Kidney capillary endothelial cell (primary cell): ENCODE results near the gene EFNA3.

Experiments
- DNase-seq: peaks from one replicate; pipeline ENCODE4 v3.0.0-alpha.2; 2018; ENCODE audit warnings: low spot score

Gene EFNA3

DNA sequence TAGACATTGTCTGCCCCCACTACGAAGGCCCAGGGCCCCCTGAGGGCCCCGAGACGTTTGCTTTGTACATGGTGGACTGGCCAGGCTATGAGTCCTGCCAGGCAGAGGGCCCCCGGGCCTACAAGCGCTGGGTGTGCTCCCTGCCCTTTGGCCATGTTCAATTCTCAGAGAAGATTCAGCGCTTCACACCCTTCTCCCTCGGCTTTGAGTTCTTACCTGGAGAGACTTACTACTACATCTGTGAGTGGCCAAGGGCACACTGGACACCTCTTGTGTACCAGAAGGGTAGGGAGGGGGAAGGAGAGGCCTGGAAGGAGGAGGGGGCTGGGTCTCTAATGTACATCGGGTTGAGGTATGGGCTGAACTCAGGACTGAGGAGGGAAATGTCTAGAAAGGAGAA lies 11.9 kb upstream of the EFNA3 start:
- no peak for DNase-seq

DNA sequence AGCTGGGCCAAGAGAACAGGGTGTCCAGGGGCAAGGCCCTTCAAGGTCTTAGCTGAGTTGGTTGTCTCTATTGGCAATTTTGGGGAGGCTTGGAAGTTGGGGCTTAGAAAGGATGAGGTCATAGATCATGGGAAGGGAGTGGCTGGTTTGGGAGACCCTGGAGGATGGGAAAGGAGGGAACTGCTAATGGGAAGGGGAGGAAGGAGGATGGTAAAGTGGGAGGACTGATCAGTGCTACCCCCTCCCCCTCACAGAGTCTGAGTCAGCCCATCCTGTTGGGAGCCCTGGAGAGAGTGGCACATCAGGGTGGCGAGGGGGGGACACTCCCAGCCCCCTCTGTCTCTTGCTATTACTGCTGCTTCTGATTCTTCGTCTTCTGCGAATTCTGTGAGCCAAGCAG lies 10.0 kb upstream of the EFNA3 start:
- no peak for DNase-seq

DNA sequence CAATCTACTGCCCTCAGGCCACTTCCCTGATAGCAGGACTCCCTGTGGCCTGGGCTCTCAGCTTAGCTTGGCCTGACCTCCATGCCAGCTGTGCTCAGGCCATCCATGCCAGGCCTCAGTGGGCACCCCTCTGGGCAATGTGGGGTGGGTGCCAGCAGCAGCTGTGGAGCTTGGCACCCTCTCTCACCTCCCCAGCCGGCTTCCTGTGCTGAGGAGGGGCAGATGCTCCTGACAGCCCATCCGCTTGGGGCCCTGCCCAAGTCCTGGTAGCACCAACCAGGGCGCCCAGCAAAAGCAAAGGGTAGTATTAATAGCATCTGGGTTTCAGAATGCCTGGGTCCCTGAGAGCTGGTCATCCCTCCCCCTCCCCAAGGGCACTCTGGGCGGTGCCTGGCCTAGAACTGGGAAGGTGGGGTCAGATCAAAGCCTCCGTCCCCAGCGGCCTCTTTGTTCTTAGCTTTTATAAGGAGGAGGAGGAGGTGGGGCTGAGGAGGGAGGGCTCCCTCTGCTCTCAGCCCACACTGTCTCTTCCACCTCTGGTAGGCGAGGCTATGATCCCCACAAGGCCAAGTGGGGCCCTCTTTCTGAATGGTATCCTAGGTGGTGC lies 9.0 kb upstream of the EFNA3 start:
- DNase-seq = no peak

DNA sequence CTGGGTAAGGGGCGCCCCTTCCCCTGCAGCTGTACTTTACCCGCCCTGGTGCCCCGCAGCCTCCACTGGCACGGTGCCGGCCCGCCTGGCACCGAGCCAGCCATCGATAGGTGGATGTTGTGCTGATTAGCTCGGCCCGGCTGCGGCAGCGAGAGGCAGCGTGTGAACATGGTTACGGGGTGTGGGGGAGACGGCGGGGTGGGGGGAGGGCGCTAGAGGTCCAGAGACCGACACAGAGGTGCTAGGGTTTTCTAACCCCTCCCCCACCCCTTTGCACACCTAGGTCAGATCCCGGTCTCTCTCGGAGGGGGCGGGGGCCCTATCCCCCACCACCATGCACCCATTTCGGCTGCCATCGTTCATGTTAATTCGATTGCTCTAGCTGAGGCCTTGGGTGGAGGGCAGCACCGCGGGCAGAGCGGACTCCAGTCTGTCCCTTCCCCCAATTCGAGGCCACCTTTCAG lies 8.4 kb upstream of the EFNA3 start:
- DNase-seq = no peak

DNA sequence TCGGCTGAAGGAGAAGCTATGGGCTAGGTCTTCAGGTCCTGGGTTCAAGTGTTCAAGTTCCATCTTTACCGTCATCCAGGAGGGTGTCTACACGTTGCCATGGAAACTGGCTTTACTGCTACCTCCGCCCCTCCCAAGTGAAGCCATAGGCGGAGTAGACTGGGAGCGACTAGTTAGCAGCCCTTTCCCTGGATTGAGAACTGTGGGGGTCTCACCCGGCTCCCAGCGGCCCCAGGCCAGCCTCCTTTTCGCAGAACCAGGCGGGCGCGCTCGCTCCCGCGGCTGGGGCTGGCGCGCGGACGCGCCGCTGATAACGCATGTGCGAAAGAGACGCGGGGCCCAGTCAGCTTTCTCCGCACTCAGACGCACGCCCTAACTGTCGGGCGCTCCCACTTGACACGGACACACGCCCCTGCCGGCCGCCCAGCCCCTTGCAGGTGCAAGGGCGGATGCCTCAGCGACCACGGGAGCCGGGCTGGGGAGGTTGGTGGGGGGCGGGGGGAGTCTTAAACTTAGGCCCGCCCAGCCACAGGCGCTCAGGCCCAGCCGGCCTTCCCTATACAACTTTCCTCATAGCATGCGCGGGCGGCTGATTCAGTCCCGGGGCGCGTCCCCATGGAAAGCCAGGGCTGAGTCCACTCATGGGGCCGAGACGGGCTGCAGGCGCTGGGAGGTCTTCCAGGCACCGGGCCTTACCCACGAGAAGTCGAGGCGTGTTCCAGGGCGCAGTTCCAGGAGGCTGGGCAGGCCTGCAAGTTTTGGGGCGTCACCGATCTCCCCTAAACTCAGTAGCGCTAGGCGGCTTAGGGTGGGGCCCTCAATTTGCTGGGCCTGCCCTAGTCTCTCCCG lies 7.7 kb upstream of the EFNA3 start:
- peak; percentile 57 for DNase-seq

DNA sequence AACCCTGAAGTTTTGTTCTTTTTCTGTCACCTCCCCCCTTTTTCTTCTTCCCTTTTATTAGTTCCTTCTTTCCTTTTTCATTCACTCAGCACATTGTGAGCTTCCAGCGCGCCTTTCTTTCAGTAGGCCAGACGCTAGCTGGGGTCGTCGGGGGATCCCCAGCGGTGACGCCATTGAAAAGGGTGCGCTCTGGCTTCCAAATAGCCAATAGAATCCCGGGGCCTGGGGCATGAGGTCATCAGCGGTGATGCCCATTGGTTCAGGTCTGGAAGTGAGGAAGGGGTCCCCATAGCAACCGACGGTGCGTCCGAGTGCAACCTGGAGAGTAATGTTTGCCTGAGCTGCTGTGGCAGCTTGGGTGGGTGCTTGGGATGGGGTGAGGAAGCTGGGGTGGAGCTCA lies 6.9 kb upstream of the EFNA3 start:
- no peak for DNase-seq

DNA sequence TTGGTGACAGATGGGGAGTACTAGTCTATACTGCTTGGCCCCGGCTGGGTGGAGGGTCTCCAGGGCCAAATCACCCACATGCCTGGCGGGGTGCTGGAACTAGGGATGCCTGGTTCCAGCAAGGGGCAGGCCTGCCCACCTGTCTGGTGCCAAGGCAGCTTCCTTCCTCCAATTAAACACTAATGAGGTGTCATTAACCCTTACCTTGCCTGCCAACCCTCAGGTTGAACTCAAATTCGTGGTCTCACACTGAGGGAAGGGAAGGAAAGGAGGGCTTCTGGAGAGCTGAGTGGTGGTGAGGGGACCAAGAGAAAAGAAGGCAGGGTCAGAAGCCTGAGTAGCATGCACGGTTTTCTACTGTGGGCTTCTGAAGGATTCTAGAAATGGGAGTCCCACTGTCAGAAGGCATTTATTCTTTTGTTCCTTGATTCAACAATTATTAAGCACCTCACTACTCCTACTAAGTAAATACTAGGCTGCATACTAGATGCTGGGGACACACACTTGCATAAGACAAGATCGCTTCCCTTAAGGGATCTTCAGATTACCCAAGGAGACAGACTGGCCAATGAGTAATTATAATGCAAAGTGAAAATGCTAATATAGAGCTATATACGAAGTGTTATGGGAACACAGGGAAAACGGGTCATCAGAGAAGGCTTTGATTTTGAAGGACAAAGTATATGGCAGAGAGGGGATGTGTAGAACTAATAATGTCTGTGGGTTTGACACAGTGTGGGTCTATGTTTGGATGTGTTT lies 5.9 kb upstream of the EFNA3 start:
- no peak for DNase-seq

DNA sequence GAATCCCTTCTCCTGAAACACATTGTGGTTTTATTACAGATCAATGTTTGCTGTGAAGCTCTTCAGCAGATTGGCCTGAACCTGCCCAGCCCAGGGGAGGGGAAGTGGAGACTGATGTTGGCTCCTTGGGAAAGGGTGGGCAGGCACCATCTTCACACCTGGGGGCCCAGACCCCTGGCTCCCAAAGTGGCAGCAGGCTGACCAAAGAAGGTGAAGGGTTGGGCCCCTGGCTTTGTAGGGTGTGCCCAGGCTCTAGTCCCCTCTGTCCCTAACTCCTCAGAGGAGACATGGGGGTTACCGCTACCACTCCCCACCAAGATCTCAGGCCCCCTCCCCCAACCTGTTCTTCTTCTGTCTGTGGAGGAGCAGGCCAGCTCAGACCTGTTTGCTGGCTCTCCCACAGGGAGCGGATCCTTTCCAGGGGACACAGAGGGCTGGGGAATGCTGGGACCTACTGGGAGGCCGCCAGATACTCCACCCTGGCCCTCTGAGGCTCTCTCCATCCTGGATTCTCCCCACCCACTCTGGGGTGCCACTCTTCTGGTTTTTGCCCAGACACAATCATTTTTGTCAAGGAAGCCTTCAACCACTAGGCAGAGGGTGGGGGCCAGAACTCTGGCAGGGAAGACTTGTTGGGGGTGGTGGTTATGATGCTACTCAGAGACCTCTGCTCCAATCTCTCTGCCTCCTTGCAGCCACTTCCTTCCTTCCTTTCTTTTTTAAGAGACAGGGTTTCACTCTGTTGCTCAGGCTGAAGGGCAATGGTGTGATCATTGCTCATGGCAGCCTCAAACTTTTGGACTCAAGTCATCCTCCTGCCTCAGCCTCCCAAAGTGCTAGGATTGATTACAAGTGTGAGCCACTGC lies 5.0 kb upstream of the EFNA3 start:
- no peak for DNase-seq

DNA sequence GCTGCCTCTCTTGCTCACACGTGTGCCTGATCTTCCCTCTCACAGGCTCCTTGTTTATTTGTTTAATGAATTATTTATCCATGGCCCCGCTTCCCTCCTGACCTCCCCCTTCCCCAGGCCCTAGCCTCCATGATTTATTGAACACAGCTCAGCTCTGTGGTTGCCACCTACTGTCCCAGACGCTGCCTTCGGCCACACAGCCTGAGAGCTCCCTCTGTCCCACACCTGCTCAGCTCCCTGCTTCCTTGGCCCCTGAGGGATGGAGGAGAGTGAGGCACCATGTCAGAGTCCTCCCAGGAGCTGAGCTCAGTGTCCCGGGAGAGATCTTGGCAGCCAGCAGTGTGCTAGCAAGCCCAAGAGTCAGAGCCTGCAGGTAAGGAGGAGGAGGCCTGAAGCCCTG lies 3.1 kb upstream of the EFNA3 start:
- no peak for DNase-seq

DNA sequence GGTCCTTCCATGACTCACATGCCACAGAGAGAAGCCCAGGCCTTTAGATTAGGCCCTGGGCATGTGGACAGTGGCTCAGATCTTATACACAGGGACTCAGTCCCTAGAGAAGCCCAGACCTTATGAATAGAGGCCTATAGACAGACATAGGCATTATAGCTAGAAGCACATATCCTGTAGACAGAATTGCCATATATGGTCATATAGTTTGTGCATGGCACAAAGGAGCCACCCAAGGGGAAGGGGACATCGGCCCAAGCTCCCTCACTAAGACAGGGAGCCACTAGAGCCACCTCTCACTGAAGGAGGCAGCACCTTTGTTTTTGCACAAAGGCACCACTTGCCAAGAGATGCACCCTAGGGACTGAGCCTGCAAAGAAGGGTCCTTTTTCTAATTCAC lies 2.3 kb upstream of the EFNA3 start:
- no peak for DNase-seq

DNA sequence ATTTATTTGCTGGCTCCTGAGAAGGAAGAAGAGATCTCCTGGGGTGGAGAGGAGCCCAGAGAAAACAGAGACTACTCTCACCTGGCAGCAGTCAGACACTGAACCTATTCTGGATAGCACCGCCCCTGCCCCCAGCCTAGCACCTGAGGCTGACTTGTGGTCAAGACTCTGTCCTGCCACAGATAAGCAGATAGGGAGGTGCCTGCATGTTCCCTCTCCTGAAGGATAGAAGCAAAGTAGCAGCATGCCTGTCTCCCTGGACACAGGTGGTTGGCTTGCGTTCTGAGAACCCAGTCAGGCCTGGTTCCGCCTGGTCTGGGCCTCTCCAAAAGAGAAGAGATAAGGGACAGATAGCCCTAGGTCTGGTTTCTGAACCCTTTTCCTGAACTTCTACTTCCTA lies 1.3 kb upstream of the EFNA3 start:
- no peak for DNase-seq

DNA sequence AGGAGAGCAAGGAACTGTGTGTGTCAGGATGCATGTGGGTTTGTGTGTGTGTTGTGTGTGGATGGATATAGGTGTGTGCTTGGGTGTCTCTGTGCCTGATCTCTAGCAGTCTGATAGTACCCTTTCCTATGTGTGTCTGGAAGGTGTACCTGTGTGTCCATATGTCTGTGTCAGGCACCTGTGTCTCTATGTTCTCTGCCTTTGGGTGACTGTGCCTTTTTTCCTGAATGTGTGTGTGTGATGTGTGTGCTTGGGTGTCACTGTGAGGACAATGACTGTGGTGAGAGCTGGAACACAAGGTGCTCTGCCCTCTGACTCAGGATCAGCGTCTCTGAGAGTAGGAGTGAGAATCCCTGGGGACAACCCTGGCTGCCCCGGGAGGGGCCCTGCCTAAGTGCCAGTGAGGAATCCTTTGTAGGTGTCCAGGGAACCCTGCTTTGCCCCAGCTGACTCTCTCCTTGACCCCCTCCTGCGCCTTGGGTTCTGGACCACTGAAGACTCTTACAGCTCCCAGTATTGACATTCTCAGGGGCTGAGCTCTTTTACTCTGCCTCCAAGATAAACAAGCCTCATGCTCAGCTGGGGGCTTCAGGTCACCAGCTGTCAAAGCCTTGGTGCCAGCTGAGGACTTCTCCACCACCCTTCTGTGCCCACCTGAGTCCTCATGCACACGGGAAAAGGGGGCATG lies 735 bp upstream of the EFNA3 start:
- DNase-seq = no peak

DNA sequence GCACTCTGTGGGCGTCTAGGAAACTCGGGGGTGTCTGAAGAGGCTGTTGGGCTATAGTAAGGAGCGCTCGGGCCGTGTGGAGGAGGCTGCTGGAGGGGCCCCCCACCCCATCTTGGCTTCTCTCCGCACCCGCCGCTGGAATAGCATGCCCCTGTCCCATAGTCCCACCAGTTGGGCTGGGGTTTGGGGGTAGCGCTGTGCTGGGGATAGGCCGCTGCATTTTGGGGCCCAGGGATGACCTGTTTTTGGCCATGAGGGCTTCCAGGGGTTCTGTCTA lies 511 bp downstream of the EFNA3 start:
- DNase-seq = no peak

DNA sequence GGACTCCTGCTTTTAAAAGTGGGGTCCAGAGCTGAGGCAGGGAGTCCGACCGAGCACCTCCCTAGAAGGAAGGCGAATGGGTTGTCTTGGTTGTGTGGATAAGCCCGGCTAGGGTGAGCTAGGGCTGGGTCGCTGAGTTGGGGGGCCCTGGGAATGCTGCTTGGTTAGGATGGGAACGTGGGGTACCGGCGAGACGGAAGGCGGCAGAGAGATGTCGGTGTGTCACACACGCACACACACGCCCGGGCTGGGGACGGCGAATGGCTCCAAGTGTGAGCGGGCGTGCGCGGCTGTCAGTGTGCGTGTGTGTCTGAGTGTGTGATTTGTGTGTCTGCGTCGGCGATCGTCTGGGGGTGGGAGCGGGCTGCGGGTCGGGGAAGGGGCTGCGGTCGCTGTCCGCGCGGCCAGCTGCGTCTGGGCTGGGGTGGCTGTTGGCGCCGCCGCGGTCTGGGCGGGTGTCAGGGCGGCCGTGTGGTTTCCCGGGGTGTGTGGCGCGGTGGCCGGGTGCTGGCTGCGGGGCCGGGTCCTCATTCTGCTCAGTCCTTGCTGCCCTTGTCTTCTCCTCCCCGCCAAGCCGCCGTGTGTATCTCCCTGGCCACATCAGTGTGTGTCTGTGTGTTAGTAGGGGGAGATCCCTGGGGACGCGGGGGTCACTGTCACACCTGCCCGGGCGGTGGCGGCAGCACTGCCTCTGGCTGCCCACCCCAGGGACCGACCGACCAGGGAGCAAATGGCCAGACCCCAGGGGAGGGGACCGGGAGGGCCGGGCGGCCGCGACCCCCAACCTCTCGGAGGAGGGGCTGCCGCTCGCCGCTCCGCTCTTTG lies 1.1 kb downstream of the EFNA3 start:
- no peak for DNase-seq

DNA sequence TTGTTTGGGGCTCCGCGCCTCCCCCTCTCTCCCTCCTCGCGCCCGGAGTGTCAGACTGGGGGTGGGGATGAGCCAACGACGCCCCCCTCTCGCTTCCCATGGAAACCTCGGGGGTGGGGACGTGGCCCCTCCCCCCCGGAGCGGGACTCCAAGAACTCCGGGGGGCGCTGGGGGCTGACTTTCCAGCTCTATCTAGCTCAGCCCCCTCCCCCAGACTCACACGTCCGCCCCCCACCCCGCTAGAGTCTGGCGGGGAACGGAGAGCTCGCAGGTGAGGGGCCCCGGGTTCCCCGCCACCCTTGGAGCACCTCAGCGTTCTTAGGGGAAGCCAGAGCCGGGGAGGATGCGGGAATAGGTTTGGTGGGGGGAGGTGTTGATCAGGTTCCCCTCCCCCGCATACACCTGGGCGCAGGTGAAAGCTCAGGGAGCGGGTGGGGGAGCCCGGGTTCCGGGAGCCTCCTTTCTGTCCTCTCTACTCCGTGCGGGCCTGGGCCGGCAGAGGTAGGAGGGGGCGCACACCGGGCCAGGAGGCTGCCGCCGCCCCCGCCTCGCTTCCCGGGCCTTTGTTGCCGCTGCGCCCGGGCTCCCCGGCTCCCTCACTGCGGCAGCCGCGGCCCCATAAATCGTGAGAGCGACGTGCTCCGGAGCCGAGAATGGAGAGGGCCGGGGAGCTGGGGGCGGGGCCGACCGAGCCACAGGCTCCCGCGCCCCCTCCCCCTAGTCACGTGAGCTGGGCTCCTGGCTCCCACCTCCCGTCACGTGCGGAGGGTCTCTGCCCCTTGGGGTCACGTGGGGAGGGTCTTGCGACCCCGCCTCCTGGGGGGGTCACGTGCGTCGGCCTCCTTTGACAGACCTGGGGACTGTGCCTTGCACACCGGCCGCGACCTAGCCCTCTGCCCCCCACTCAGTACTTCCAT lies 1.9 kb downstream of the EFNA3 start:
- no peak for DNase-seq

DNA sequence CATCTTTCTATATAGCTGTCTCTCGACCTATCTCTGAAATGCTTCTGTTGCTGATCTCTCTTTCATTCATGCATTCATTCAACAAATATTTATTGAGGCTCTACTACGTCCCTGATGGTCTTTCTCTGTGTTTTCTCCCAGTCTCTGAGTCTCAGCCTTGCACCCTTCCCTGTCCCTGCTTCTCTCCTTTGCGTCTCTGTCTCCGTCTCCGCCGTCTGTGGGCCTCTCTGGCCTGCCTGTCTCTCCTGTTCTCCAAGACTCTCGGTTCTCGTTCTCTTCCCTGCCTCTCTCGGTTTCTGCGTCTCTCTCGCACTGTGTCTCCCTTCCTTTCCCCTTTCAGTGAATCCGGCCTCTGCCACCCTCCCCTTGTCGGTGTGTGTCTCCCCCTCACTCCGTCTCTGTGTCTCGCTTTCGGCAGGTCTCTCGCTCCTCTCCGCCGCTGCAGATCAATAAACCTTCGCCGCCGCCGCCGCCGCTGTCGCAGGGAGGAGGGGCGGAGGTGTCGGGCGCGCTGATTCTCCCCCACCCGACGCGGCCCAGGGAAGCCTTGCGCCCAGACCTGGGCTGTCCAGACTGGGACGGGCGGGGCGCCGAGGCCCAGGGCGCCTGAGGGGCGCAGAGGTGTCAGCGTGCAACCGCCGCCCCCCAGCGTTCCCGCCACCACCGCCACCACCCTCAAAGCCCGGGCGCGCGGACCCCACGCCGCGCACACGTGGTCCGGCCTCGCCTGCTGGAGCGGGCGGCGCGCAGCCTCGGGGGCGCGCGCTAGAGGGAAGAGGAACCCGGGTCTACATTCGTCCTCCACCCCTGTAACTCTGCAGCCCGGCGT lies 3.0 kb downstream of the EFNA3 start:
- DNase-seq = no peak

DNA sequence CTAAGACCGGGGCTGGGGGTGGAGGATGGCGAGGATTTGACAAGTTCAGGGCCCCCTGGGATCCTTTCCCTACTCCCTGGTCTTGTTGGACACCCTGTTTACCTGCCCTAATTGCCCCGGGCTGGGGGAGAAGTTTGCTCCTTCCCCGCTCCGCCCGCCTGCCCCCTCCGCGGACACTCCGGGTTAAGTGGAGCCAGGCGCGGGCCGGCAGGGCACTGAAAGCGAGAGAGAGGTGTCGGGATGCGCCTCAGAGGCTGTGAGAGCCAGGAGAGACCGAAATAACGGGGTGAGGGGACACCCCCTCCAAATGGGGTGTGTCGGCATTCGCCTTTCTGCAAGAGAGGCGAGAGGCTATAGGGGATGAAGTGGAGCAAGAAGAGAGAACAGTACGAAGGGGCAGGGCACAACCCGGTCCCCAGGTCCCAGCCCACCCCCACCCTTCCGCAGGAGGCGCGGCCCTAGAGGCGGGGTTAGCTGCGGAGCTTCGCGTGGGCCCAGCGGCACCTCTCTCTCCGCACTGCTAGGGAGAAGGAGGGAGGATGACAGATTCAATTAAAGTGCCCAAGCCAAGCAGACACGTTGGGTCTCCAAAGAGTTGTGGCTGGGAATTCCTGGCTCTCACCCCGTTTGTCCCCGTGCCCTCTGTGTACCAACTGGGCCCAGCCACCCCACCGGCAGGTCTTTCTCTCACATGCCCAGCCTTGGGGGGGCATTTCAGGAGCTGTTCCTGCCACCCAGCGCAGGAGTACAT lies 3.8 kb downstream of the EFNA3 start:
- DNase-seq = no peak

DNA sequence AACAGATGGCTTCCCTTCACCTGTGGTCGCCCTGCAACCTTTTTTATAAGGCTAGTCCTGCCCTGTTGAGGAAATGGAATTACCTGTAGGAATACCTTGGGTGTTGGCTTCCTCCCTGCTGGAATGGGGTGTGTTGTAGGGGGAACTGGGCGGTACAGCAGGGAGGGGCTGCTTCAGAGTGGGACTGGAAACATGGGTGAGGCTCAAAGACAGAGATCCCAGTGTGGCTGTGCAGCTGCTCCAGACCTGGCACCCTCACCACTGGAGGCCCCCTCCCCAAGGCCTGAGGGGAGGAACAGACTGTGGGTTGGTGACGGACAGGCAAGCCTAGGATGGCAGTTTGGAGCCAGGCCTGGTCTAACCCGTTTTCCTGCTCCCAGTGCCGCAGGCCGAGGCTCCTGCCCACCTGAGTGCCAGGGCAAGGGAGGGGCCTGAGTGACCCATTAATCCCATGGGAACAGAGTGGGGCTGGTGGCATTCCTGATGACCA lies 4.5 kb downstream of the EFNA3 start:
- no peak for DNase-seq
